Measurements from ENCODE around the gene NBEAL1. TPM values are rescaled to one million over a fixed set of nuclear protein-coding genes. Genes with fewer than 3 reads are reported as not detected.

Gene NBEAL1
- total RNA-seq, 5 donors from 2014 or later (not counting 1 experiment from before 2014, with no cell fraction given), result 11.0 to 17.9 (median 14.3) TPM

DNA sequence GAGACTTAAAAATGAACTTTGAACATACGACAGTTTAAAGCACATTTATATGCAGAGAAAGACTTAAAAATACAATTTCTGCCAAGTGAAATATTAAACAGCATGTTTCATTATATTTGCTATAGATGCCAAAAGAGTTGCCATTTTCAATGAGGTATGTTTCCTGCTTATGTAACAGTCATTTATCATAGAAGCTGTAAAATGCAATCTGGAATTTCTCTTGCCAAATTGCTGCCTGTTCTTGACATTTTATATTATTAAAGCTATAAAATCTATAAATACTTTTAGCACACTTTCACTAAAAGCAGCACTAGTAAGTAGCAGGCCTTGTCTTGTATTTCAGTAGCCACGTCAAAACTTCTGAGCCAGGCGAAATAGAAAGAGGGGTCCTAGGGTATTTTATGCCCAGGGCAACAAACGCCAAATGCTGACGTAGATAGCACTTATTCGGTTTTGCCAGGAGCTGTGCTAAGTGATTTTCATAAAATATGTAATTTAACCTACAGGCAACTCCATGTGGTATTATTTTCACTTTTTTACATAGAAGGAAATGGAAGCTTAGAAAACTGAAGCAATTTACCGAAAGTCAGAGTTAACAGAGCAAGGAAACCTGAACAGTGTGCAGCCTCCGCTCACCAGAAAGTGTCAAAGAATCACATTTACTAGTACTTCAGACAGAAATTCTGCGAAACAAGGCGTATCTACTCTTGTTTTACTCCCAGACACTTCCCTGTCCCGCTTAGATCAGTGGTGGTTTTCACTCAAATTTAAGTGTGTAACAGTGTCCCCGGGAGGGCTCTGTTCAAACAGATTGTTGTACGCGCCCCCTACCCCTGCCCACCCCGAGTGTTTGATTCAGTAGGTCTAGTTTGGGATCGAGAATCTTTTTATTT lies 222.9 kb downstream of the NBEAL1 start:
- H3K27me3 Mint-ChIP-seq, result no peaks in the 10 kb centered on the region
- peak overlapping the region; percentile 89 to 100 (median 98) for H3K4me3 Mint-ChIP-seq
- H3K27ac Mint-ChIP-seq, result peak overlapping the region; percentile 98 to 100
- peaks cover 24 to 35% (median 29%) of the 10 kb centered on the region in 3 donors for H3K4me1 Mint-ChIP-seq
- H3K27ac ChIP-seq (ENCODE audit: low read length), result peak overlapping the region; percentile 97
- ATAC-seq (replicated peaks in 1 of 4) (no peak), DNase-seq (peak in 2 of 35 experiments; percentile 12 to 20)
- WGBS (ENCODE audit: insufficient coverage), result 87% methylated on average over 5 of the region's 16 CpGs
- ChIA-PET CTCF (interaction anchor here (0.6 to 1.7 kb wide), 5 partner anchors 13 to 663 kb away, joined by 4 to 9 read pairs (median 4); partner anchors contain the start of genes CARF (in 1 of the 2) and WDR12 (in 1 of the 2)), POLR2A (interaction anchor here in 1 of 2 donors (0.9 kb wide), 1 partner anchor 12 kb away, joined by 6 read pairs; no protein-coding TSS in a partner anchor)
- H3K4me1 ChIP-seq (ENCODE audit: control insufficient read depth in 1 of 2, extremely low read depth in 1 of 2, insufficient read depth in 2 of 2, low read length in 2 of 2), result peaks cover 13 to 22% of the 10 kb centered on the region in 2 experiments
- H3K9me3 ChIP-seq, result no peaks in the 10 kb centered on the region
- H3K4me3 ChIP-seq (ENCODE audit: control insufficient read depth in 1 of 2, extremely low read depth in 1 of 2, low read length in 1 of 2), result peak overlapping the region in 1 of 2 donors; percentile 90
- no peaks in the 10 kb centered on the region for H3K9me3 Mint-ChIP-seq
- peaks cover 0 to 2% of the 10 kb centered on the region in 2 donors for H3K36me3 ChIP-seq (ENCODE audit: control insufficient read depth in 2 of 2, extremely low read depth in 1 of 2, insufficient read depth in 1 of 2, low read length in 1 of 2)
- peaks cover 17% of the 10 kb centered on the region for H3K36me3 Mint-ChIP-seq
- H3K27me3 ChIP-seq (replicated peaks in 1 of 2; ENCODE audit: control insufficient read depth in 2 of 2, extremely low read depth in 1 of 2, insufficient read depth in 2 of 2, low read length in 1 of 2), result no peaks in the 10 kb centered on the region

DNA sequence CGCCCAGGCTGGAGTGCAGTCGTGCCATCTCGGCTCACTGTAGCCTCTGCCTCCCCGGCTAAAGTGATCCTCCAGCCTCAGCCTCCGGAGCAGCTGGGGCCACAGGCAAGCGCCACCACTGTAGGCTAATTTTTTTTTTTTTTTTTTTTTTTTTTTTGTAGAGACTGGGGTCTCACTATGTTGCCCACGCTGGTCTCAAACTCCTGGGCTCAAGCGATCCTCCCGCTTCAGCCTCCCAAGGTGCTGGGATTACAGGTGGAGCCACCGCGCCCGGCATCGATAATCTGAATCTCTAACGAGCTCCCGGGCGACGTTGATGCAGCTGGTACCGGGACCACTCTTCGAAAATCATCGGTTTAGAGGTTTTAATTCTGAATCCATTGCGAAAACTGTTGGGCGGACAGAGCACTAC lies 223.6 kb downstream of the NBEAL1 start:
- POLR2A ChIA-PET, result interaction anchor here in 1 of 2 donors (1.1 to 1.5 kb wide), 2 partner anchors 225 to 327 kb away, joined by 3 to 5 read pairs; partner anchors contain the start of genes CARF and WDR12
- H3K27ac ChIP-seq (ENCODE audit: low read length), result peak overlapping the region; percentile 97
- ATAC-seq (replicated peaks in 1 of 4) (peak in 2 of 4 experiments; percentile 1), DNase-seq (peak in 2 of 35 experiments; percentile 6)
- Mint-ChIP-seq H3K4me1 (peaks cover 31 to 40% (median 34%) of the 10 kb centered on the region in 3 donors), H3K36me3 (peaks cover 23% of the 10 kb centered on the region), H3K4me3 (peak overlapping the region; percentile 89 to 100 (median 98)), H3K27me3 (no peaks in the 10 kb centered on the region), H3K9me3 (no peaks in the 10 kb centered on the region), H3K27ac (peak overlapping the region; percentile 98 to 100)
- H3K4me3 ChIP-seq (ENCODE audit: control insufficient read depth in 1 of 2, extremely low read depth in 1 of 2, low read length in 1 of 2), result peak overlapping the region; percentile 90 to 91
- no peaks in the 10 kb centered on the region for H3K9me3 ChIP-seq
- peaks cover 0 to 6% of the 10 kb centered on the region in 2 donors for H3K36me3 ChIP-seq (ENCODE audit: control insufficient read depth in 2 of 2, extremely low read depth in 1 of 2, insufficient read depth in 1 of 2, low read length in 1 of 2)
- CTCF ChIA-PET, result interaction anchor here (0.5 to 1.7 kb wide), 8 partner anchors 14 to 929 kb away, joined by 3 to 9 read pairs (median 4); partner anchors contain the start of genes CARF (in 1 of the 2) and WDR12 (in 1 of the 2)
- peaks cover 13 to 22% of the 10 kb centered on the region in 2 experiments for H3K4me1 ChIP-seq (ENCODE audit: control insufficient read depth in 1 of 2, extremely low read depth in 1 of 2, insufficient read depth in 2 of 2, low read length in 2 of 2)
- H3K27me3 ChIP-seq (replicated peaks in 1 of 2; ENCODE audit: control insufficient read depth in 2 of 2, extremely low read depth in 1 of 2, insufficient read depth in 2 of 2, low read length in 1 of 2), result no peaks in the 10 kb centered on the region
- WGBS (ENCODE audit: insufficient coverage), result 7% methylated on average over 15 of the region's 22 CpGs

DNA sequence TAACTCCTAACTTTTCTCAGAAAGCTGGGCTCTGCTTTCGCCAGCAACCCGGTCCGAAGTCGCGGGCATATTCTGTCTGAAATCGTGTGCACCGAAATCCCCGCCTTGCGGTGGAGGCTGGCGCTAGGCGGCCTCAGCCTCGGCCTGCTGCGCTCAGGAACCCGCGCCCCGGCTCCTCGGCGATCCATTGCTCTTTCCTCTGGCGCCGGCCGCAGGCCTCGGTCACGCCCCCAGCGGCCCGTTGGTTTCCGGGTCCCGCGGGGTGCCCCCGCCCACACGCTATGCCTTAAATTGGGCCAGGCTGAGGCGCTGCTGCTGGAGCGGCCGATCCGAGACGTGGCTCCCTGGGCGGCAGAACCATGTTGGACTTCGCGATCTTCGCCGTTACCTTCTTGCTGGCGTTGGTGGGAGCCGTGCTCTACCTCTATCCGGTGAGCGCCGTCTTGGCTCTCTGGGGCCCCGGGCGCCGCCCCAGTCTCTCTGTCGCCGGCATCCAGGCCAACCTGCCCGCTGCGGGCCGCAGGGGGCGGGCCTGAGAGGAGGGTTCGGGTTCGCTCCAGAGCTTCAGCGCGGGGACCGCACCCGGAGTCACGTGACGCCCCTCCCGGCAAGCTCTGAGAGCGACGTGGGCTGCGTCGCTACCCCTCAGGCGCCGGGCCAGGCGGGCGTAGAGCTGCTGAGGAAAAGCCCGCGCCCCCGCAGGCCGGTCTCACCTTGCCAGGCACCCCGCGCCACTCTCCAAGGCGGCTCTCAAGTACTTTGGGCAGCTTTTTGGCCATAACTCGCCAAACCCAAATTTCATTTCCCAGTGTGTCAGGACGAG lies 224.2 kb downstream of the NBEAL1 start, which contains the start of gene CYP20A1:
Gene CYP20A1 (plus strand): TSS at position 315 of the 823 bp plus-strand sequence. CDS start 45 bp downstream, at position 360.
- Mint-ChIP-seq H3K4me1 (peaks cover 33 to 42% (median 35%) of the 10 kb centered on the region in 3 donors), H3K27ac (peak within 1 kb of the TSS; percentile 98 to 100), H3K27me3 (no peaks in the 10 kb centered on the region), H3K36me3 (peaks cover 25% of the 10 kb centered on the region), H3K9me3 (no peaks in the 10 kb centered on the region), H3K4me3 (peak within 1 kb of the TSS; percentile 89 to 100 (median 98))
- DNase-seq (peak; percentile 92 to 99 (median 96)), ATAC-seq (replicated peaks in 1 of 4) (peak; percentile 85 to 91 (median 88))
- Histone ChIP-seq H3K27me3 (replicated peaks in 1 of 2; ENCODE audit: control insufficient read depth in 2 of 2, extremely low read depth in 1 of 2, insufficient read depth in 2 of 2, low read length in 1 of 2) (no peaks in the 10 kb centered on the region), H3K36me3 (ENCODE audit: control insufficient read depth in 2 of 2, extremely low read depth in 1 of 2, insufficient read depth in 1 of 2, low read length in 1 of 2) (peaks cover 0 to 6% of the 10 kb centered on the region in 2 donors), H3K4me3 (ENCODE audit: control insufficient read depth in 1 of 2, extremely low read depth in 1 of 2, low read length in 1 of 2) (peak within 1 kb of the TSS; percentile 90 to 91), H3K4me1 (ENCODE audit: control insufficient read depth in 1 of 2, extremely low read depth in 1 of 2, insufficient read depth in 2 of 2, low read length in 2 of 2) (peaks cover 13 to 22% of the 10 kb centered on the region in 2 experiments), H3K9me3 (no peaks in the 10 kb centered on the region), H3K27ac (ENCODE audit: low read length) (peak within 1 kb of the TSS; percentile 97)
- under 1% methylated on average over 80 of the region's 80 CpGs for WGBS (ENCODE audit: insufficient coverage)
- ChIA-PET POLR2A (interaction anchor here (0.5 to 1.5 kb wide), 9 partner anchors 9 to 1596 kb away, joined by 3 to 5 read pairs (median 4); partner anchors contain the start of genes CARF (in 1 of the 2), CD28 (in 1 of the 2), TMEM237 (in 1 of the 2) and WDR12 (in 1 of the 2)), CTCF (interaction anchor here (0.5 to 1.7 kb wide), 9 partner anchors 11 to 930 kb away, joined by 3 to 9 read pairs (median 4); partner anchors contain the start of genes CARF (in 1 of the 2) and WDR12 (in 1 of the 2))

DNA sequence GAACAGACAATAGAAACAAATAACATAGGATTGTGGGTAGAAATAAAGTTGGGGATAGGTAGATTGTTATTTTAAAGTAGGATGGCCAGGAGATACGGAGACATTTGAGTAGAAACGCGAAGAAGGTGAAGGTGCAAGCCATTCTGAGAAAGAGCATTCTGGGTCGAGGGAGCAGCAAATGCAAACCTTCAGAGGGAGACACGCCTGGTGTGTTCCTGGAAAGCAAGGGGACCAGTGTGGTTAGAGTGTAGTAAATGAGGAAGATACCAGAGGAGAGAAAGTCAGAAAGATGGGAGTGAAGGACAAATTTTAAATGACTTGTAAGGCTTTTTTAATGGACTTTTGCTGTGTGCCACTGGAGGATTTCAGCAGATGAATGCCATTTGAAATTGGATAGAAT lies 225.8 kb downstream of the NBEAL1 start:
- H3K27me3 ChIP-seq (replicated peaks in 1 of 2; ENCODE audit: control insufficient read depth in 2 of 2, extremely low read depth in 1 of 2, insufficient read depth in 2 of 2, low read length in 1 of 2), result no peaks in the 10 kb centered on the region
- ChIA-PET CTCF (no interaction called here), POLR2A (interaction anchor here (0.6 to 0.7 kb wide), 2 partner anchors 88 to 329 kb away, joined by 3 to 5 read pairs; no protein-coding TSS in a partner anchor)
- no peaks in the 10 kb centered on the region for H3K9me3 Mint-ChIP-seq
- ATAC-seq (replicated peaks in 1 of 4), result no peak
- no peaks in the 10 kb centered on the region for H3K27me3 Mint-ChIP-seq
- H3K36me3 Mint-ChIP-seq, result peaks cover 30% of the 10 kb centered on the region
- H3K4me1 ChIP-seq (ENCODE audit: control insufficient read depth in 1 of 2, extremely low read depth in 1 of 2, insufficient read depth in 2 of 2, low read length in 2 of 2), result peaks cover 13 to 22% of the 10 kb centered on the region in 2 experiments
- no peak overlapping the region for H3K4me3 ChIP-seq (ENCODE audit: control insufficient read depth in 1 of 2, extremely low read depth in 1 of 2, low read length in 1 of 2)
- no peak for DNase-seq
- H3K36me3 ChIP-seq (ENCODE audit: control insufficient read depth in 2 of 2, extremely low read depth in 1 of 2, insufficient read depth in 1 of 2, low read length in 1 of 2), result peaks cover 0 to 8% of the 10 kb centered on the region in 2 donors
- H3K27ac Mint-ChIP-seq, result peak overlapping the region; percentile 98 to 100
- WGBS (ENCODE audit: insufficient coverage), result 61% methylated on average over 5 of the region's 5 CpGs
- H3K9me3 ChIP-seq, result no peaks in the 10 kb centered on the region
- peak overlapping the region; percentile 89 to 100 (median 98) for H3K4me3 Mint-ChIP-seq
- peaks cover 37 to 50% (median 42%) of the 10 kb centered on the region in 3 donors for H3K4me1 Mint-ChIP-seq
- H3K27ac ChIP-seq (ENCODE audit: low read length), result peak overlapping the region; percentile 97

DNA sequence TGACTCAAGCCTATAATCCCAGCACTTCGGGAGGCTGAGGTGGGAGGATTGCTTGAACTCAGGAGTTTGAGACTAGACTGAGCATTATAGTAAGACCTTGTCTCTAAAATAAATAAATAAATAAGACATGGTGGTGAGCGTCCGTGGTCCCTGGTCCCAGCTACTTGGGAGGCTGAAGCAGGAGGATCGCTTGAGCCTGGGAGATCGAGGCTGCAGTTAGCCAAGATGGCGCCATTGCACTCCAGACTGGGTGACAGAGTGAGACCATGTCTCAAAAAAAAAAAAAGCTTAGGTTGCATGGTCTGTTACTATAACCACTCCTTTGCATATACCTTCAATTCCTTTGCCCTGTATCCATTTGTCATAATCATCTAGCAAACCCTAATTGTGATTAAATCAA lies 227.8 kb downstream of the NBEAL1 start:
- CTCF ChIA-PET, result interaction anchor here (0.7 to 1.0 kb wide), 2 partner anchors 32 to 1649 kb away, joined by 3 to 5 read pairs; no protein-coding TSS in a partner anchor
- Mint-ChIP-seq H3K4me1 (peaks cover 37 to 56% (median 48%) of the 10 kb centered on the region in 3 donors), H3K9me3 (no peaks in the 10 kb centered on the region), H3K36me3 (peaks cover 39% of the 10 kb centered on the region), H3K4me3 (no peak overlapping the region), H3K27me3 (no peaks in the 10 kb centered on the region), H3K27ac (no peak overlapping the region)
- DNase-seq, result no peak
- Histone ChIP-seq H3K4me3 (ENCODE audit: control insufficient read depth in 1 of 2, extremely low read depth in 1 of 2, low read length in 1 of 2) (no peak overlapping the region), H3K9me3 (no peaks in the 10 kb centered on the region), H3K27me3 (replicated peaks in 1 of 2; ENCODE audit: control insufficient read depth in 2 of 2, extremely low read depth in 1 of 2, insufficient read depth in 2 of 2, low read length in 1 of 2) (no peaks in the 10 kb centered on the region), H3K27ac (ENCODE audit: low read length) (no peak overlapping the region), H3K36me3 (ENCODE audit: control insufficient read depth in 2 of 2, extremely low read depth in 1 of 2, insufficient read depth in 1 of 2, low read length in 1 of 2) (peaks cover 0 to 24% of the 10 kb centered on the region in 2 donors), H3K4me1 (ENCODE audit: control insufficient read depth in 1 of 2, extremely low read depth in 1 of 2, insufficient read depth in 2 of 2, low read length in 2 of 2) (peaks cover 13 to 22% of the 10 kb centered on the region in 2 experiments)
- POLR2A ChIA-PET, result interaction anchor here in 1 of 2 donors (0.5 kb wide), 1 partner anchor 56 kb away, joined by 13 read pairs; no protein-coding TSS in a partner anchor
- ATAC-seq (replicated peaks in 1 of 4), result no peak
- WGBS (ENCODE audit: insufficient coverage), result 100% methylated on average over 1 of the region's 6 CpGs

All from T-cell (primary cell).